ENCODE results near the gene AUNIP.

The AUNIP gene

GRCh38 chr1:25833158-25833557 is 26.1 kb downstream of the AUNIP start:
- H3K27ac ChIP-seq (replicated peaks): peak overlapping the region; percentile 44
- H3K4me3 ChIP-seq (replicated peaks; ENCODE audit: insufficient read depth, low read length): no peak overlapping the region
- no peaks in the 10 kb centered on the region for H3K27me3 ChIP-seq (ENCODE audit: insufficient read depth, poor library complexity, severe bottlenecking)
- no peak for TF ChIP-seq REST (IDR thresholded peaks at IDR 0.05; ENCODE audit: insufficient replicate concordance, low read depth)
- no peak for TF ChIP-seq SPI1 (IDR thresholded peaks at IDR 0.05; ENCODE audit: borderline replicate concordance, low read depth)
- TF ChIP-seq CTCF (IDR thresholded peaks at IDR 0.05; ENCODE audit: insufficient read depth, low read length): no peak
- TF ChIP-seq POLR2AphosphoS5 (IDR thresholded peaks at IDR 0.05; ENCODE audit: low read depth): no peak
- no peak for TF ChIP-seq GABPA (IDR thresholded peaks at IDR 0.05; ENCODE audit: low read depth)
- DNase-seq (ENCODE audit: low read depth in 1 of 2, low spot score in 1 of 2): no peak

DNA sequence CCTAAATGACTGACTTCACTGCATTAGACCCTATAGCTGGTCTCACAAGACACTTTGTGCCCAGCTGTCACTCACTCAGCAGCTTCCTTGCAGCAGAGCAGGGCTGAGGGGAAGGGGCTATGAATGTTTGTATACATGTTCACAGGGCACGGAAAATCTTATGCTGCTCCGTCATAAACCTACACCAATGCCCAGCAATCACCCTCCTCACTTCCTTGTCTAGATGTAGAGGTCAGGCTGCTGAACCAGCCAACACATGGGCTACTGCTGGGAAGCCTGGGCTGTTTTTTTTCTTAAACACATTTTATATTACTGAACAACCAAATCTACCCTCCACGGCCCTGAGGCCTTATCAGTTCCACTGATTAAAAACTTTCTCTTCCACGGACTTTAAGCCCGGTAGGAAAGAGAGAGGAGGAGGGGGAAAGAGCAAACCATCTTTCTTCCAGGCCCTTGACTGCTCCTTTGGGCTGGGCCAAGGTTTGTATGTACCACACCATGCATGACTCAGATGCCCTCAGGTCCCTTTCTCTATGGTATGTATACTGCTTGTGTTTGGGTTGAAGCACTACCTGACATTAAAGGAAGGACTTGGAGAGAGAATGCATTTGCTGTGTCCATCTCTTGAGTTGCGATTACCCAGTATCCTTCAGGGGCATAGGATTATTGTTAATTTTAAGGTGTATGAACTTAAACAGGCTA is 26.8 kb downstream of the AUNIP start:
- no peaks in the 10 kb centered on the region for H3K27me3 ChIP-seq (ENCODE audit: insufficient read depth, poor library complexity, severe bottlenecking)
- no peak for DNase-seq (ENCODE audit: low read depth in 1 of 2, low spot score in 1 of 2)
- no peak overlapping the region for H3K4me3 ChIP-seq (replicated peaks; ENCODE audit: insufficient read depth, low read length)
- H3K27ac ChIP-seq (replicated peaks): peak overlapping the region; percentile 44
- TF ChIP-seq GABPA (IDR thresholded peaks at IDR 0.05; ENCODE audit: low read depth): no peak
- TF ChIP-seq REST (IDR thresholded peaks at IDR 0.05; ENCODE audit: insufficient replicate concordance, low read depth): no peak
- TF ChIP-seq CTCF (IDR thresholded peaks at IDR 0.05; ENCODE audit: insufficient read depth, low read length): no peak
- no peak for TF ChIP-seq POLR2AphosphoS5 (IDR thresholded peaks at IDR 0.05; ENCODE audit: low read depth)
- no peak for TF ChIP-seq SPI1 (IDR thresholded peaks at IDR 0.05; ENCODE audit: borderline replicate concordance, low read depth)

GRCh38 chr1:25831569-25832196 is 27.6 kb downstream of the AUNIP start:
- peak in 1 of 2 experiments; percentile 59 for DNase-seq (ENCODE audit: low read depth in 1 of 2, low spot score in 1 of 2)
- H3K4me3 ChIP-seq (replicated peaks; ENCODE audit: insufficient read depth, low read length): no peak overlapping the region
- H3K27me3 ChIP-seq (ENCODE audit: insufficient read depth, poor library complexity, severe bottlenecking): no peaks in the 10 kb centered on the region
- H3K27ac ChIP-seq (replicated peaks): peak overlapping the region; percentile 44
- TF ChIP-seq POLR2AphosphoS5 (IDR thresholded peaks at IDR 0.05; ENCODE audit: low read depth) (0 out of 2 replicates have a peak, but pooled peaks have one; percentile 19), SPI1 (IDR thresholded peaks at IDR 0.05; ENCODE audit: borderline replicate concordance, low read depth) (no peak), GABPA (IDR thresholded peaks at IDR 0.05; ENCODE audit: low read depth) (0 out of 2 replicates have a peak, but pooled peaks have one; percentile 15)

GRCh38 chr1:25829046-25829445 is 30.2 kb downstream of the AUNIP start:
- no peak for DNase-seq (ENCODE audit: low read depth in 1 of 2, low spot score in 1 of 2)
- H3K27me3 ChIP-seq (ENCODE audit: insufficient read depth, poor library complexity, severe bottlenecking): no peaks in the 10 kb centered on the region
- TF ChIP-seq CTCF (IDR thresholded peaks at IDR 0.05; ENCODE audit: insufficient read depth, low read length): no peak
- no peak for TF ChIP-seq REST (IDR thresholded peaks at IDR 0.05; ENCODE audit: insufficient replicate concordance, low read depth)
- TF ChIP-seq SPI1 (IDR thresholded peaks at IDR 0.05; ENCODE audit: borderline replicate concordance, low read depth): no peak
- TF ChIP-seq GABPA (IDR thresholded peaks at IDR 0.05; ENCODE audit: low read depth): no peak
- no peak for TF ChIP-seq POLR2AphosphoS5 (IDR thresholded peaks at IDR 0.05; ENCODE audit: low read depth)
- H3K27ac ChIP-seq (replicated peaks): no peak overlapping the region
- H3K4me3 ChIP-seq (replicated peaks; ENCODE audit: insufficient read depth, low read length): no peak overlapping the region
